Uterus (tissue), 2 donors: Measurements from ENCODE around the gene PLB1.

ENCODE experiments used
- CTCF ChIP-seq, 4 experiments: fragments of 200-600 bp in 2 of 4; fragments of 450-650 bp in 2 of 4; sonication (generic) in 2 of 4; IDR thresholded peaks; one replicate each; pipeline ENCODE4 v1.5.1; 2016 to 2019; ENCODE audit warnings: antibody characterized with exemption in 4 of 4, mild to moderate bottlenecking in 2 of 4, moderate library complexity in 1 of 4
- POLR2A ChIP-seq, 2 donors: fragments of 450-650 bp; IDR thresholded peaks; one replicate each; pipeline ENCODE4 v1.6.1; 2016; ENCODE audit warnings: antibody characterized with exemption in 2 of 2, mild to moderate bottlenecking in 1 of 2, moderate library complexity in 1 of 2

- no peak for TF ChIP-seq CTCF (IDR thresholded peaks at IDR 0.05)
- TF ChIP-seq POLR2A (IDR thresholded peaks at IDR 0.05): no peak
Observed at GRCh38 chr2:28564346-28564745, 68.5 kb downstream of the PLB1 start.
